OCI-LY3 (cell line): Measurements from ENCODE around the gene GALNT18.

Experiments used
- CTCF ChIP-seq: fragments of 200-600, 300-600 bp; sonication (generic); IDR thresholded peaks from 2 replicates; pipeline ENCODE4 v1.5.1; 2014; ENCODE audit warnings: antibody characterized with exemption, low read length, low read depth
- EZH2phosphoT487 ChIP-seq: fragments of 200-600 bp; shearing (Covaris generic); IDR thresholded peaks from 2 replicates; pipeline ENCODE4 v1.6.1; 2018; ENCODE audit warnings: antibody characterized with exemption, mixed run types, low read depth

GRCh38 chr11:11279956-11280689 is 341.7 kb downstream of the GALNT18 start:
- TF ChIP-seq CTCF (no peak), EZH2phosphoT487 (no peak)
